Measurements from ENCODE around the gene PHLDB2.

Gene PHLDB2

DNA sequence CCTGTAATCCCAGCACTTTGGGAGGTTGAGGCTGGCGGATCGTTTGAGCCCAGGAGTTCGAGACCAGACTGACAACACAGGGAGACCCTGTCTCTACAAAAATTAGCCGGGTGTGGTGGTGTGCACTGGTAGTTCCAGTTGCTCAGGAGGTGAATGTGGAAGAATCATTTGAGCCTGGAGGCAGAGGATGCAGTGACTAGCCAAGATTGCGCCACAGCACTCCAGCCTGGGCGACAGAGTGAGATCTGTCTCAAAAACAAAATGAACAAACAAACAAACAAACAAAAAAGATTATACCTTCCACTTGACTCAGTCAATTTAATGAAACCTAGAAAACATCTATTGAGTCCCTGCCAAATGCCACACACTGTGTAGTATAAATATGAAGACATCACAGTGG lies 30.5 kb upstream of the PHLDB2 start:
- DNase-seq (ENCODE audit: extremely low read depth, low read depth), result no peak
- TF ChIP-seq, protein P1, sequence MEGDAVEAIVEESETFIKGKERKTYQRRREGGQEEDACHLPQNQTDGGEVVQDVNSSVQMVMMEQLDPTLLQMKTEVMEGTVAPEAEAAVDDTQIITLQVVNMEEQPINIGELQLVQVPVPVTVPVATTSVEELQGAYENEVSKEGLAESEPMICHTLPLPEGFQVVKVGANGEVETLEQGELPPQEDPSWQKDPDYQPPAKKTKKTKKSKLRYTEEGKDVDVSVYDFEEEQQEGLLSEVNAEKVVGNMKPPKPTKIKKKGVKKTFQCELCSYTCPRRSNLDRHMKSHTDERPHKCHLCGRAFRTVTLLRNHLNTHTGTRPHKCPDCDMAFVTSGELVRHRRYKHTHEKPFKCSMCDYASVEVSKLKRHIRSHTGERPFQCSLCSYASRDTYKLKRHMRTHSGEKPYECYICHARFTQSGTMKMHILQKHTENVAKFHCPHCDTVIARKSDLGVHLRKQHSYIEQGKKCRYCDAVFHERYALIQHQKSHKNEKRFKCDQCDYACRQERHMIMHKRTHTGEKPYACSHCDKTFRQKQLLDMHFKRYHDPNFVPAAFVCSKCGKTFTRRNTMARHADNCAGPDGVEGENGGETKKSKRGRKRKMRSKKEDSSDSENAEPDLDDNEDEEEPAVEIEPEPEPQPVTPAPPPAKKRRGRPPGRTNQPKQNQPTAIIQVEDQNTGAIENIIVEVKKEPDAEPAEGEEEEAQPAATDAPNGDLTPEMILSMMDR (IDR thresholded peaks at IDR 0.05; ENCODE audit: low read depth, low read length), result no peak

DNA sequence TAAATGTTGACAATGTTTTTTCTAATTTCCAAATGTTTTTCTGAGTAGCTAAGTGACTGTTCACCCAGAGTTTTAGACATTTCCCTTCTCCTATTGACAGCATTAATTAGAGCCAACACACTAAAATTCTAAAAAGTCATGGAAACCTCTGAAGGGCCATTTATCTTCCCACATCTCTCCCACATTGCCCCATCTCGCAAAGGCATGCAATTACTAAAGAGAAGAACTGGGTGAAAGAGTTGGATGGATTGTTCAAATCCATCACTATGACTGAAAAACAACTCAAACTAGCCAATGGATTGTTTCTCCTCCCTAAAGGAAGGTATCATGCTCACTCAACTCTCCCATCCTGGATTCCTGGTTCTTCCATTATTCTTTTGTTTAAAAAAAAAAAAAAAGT lies 30.0 kb upstream of the PHLDB2 start:
- TF ChIP-seq, protein P1 (IDR thresholded peaks at IDR 0.05; ENCODE audit: low read depth, low read length), result no peak
- DNase-seq (ENCODE audit: extremely low read depth, low read depth), result no peak

DNA sequence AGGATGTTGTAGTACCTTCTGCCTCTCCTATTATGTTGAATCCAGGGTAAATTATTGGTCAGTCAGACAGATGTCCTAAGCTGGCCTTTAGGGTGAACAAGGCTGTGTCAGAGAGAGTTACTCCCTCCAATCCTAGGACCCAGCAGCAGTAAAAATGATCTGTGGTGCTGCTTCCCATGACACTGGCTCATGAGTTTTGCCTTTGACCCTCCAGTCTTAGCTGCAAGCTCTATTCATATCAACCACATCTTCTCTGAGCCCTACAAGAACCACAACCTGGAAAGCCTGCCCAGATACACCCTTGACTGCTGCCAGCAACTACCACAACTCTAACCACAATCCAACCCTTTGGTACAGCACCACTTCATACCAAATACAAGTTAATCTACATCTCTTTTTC lies 27.2 kb upstream of the PHLDB2 start:
- TF ChIP-seq, protein P1 (IDR thresholded peaks at IDR 0.05; ENCODE audit: low read depth, low read length), result no peak
- no peak for DNase-seq (ENCODE audit: extremely low read depth, low read depth)

DNA sequence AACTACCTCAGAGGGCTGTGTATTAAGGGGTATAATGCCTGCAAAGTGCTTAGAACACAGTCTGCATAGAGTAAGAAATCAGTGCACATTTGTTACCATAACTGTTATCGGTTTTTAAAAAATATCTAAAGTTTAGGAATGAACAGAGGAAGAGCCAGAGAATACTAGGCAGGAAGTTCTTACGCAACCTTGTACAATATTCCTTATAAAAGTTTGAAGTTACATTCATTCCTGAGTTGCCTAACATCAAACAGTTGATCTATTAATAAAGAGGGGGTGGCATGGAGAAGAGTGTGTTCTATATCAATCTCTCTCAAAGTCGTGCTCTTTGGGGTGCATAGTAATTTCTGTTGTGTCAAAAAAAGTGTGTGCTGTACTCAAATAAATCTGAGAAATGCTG lies 22.0 kb upstream of the PHLDB2 start:
- DNase-seq (ENCODE audit: extremely low read depth, low read depth), result no peak
- TF ChIP-seq, protein P1 (IDR thresholded peaks at IDR 0.05; ENCODE audit: low read depth, low read length), result no peak

DNA sequence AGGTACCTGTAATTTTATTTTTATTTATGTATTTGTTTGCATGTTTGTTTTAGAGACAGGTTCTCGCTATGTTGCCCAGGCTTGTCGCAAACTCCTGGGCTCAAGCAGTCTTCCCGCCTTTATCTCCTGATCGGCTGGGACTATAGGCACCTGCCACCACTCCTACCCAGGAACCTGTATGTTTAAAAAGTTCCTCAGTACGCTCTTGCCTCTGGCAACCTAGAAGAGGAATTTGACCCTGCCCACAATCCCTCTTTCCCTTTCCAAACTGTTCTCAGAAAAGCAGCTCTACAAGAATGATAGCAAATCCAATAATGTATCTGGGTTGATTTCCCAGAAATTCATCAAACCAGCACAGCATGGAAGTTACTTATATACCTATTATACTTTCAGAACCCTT lies 20.9 kb upstream of the PHLDB2 start:
- DNase-seq (ENCODE audit: extremely low read depth, low read depth), result no peak

DNA sequence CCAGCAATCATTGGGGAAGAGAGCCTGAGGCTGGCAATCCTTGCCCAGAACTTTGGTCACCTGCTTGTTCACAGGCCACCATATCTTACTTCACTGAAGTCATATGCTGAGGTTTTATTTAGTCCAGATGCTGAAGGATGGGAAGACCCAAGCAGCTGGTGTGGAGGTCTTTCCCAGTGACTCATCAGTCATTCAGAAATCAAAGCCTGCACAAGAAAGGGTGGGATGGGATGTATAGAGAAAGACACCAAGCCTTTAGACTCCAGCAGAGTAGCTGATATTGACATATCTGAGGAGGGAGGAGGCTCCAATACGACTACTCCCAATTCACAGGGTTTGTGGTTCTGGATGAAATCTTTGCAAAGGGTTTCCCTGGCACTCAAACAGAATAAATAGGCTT lies 13.0 kb upstream of the PHLDB2 start:
- DNase-seq (ENCODE audit: extremely low read depth, low read depth), result no peak
- TF ChIP-seq, protein P1 (IDR thresholded peaks at IDR 0.05; ENCODE audit: low read depth, low read length), result no peak

More for the DNA sequence above, 20.9 kb upstream of the PHLDB2 start:
- TF ChIP-seq, protein P1 (IDR thresholded peaks at IDR 0.05; ENCODE audit: low read depth, low read length), result no peak

DNA sequence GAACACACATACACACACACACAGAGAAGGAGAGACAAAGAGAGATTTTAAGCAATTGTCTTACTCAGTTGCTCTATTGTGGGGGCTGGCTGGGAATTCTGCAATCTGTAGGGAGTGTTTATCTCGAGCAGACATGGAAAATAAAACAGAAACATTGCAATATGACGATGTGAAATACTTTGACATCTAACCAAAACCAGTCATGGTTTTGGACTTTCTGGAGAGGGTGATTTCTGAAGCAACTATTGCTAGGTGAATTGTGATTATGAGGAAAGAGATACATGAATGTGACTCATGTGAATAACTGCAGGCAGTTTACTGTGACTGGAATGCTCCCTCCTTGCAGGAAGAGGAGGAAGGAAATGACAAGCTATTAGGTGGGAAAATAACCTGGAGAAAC lies 12.3 kb upstream of the PHLDB2 start:
- DNase-seq (ENCODE audit: extremely low read depth, low read depth), result peak; percentile 75
- TF ChIP-seq, protein P1 (IDR thresholded peaks at IDR 0.05; ENCODE audit: low read depth, low read length), result no peak
